GM19239 (cell line): ENCODE data around the gene FNDC4.
"Not testable (repeated sequence)": the region's sequence is repeated elsewhere in the genome, so short reads cannot be mapped to it uniquely, and the experiment has no call there.

Experiments
- DNase-seq: peaks from one replicate; pipeline ENCODE4 v3.0.0; 2011; ENCODE audit warnings: low spot score; ENCODE audit not compliant: insufficient read length
- FAIRE-seq: peaks from 2 replicates; lab custom pipeline; 2011; peaks lifted over from hg19 to GRCh38; lab: Jason Lieb, UNC

FNDC4 gene

GRCh38 chr2:27494944-27495554 lies at the start of gene FNDC4:
TSS of gene FNDC4 (minus strand) at chr2:27495200. CDS start at chr2:27494679, 521 bp downstream.
- DNase-seq (no peak), FAIRE-seq (no peak)

GRCh38 chr2:27544143-27544821 lies 49.3 kb upstream of the FNDC4 start:
- FAIRE-seq (no peak), DNase-seq (no peak)

GRCh38 chr2:27539649-27540048 lies 44.6 kb upstream of the FNDC4 start:
- not testable (repeated sequence) for DNase-seq, FAIRE-seq

GRCh38 chr2:27538839-27539450 lies 43.9 kb upstream of the FNDC4 start:
- FAIRE-seq = not testable (repeated sequence)

GRCh38 chr2:27537287-27537686 lies 42.3 kb upstream of the FNDC4 start:
- FAIRE-seq (no peak), DNase-seq (no peak)

More at GRCh38 chr2:27538839-27539450, 43.9 kb upstream of the FNDC4 start:
- DNase-seq = not testable (repeated sequence)

- no peak for FAIRE-seq
- DNase-seq = no peak
Measured at GRCh38 chr2:27531983-27532382, 37.0 kb upstream of the FNDC4 start.

GRCh38 chr2:27527182-27527581 lies 32.2 kb upstream of the FNDC4 start:
- no peak for FAIRE-seq

GRCh38 chr2:27522400-27522945 lies 27.5 kb upstream of the FNDC4 start:
- DNase-seq (no peak), FAIRE-seq (no peak)

More at GRCh38 chr2:27527182-27527581, 32.2 kb upstream of the FNDC4 start:
- DNase-seq = no peak

- FAIRE-seq (no peak), DNase-seq (no peak)
Measured at GRCh38 chr2:27520316-27520715, 25.3 kb upstream of the FNDC4 start.

GRCh38 chr2:27518782-27519113 lies 23.7 kb upstream of the FNDC4 start:
- no peak for DNase-seq
- FAIRE-seq = no peak

- FAIRE-seq = no peak
- DNase-seq = no peak
Measured at GRCh38 chr2:27518113-27518781, 23.2 kb upstream of the FNDC4 start.

- DNase-seq = no peak
- FAIRE-seq = no peak
Measured at GRCh38 chr2:27509326-27509725, 14.3 kb upstream of the FNDC4 start.

GRCh38 chr2:27507293-27507692 lies 12.3 kb upstream of the FNDC4 start:
- DNase-seq (no peak), FAIRE-seq (no peak)

- DNase-seq (no peak), FAIRE-seq (no peak)
Measured at GRCh38 chr2:27506587-27506986, 11.6 kb upstream of the FNDC4 start.

- no peak for DNase-seq
Measured at GRCh38 chr2:27502142-27502541, 7.1 kb upstream of the FNDC4 start.

GRCh38 chr2:27501042-27501441 lies 6.0 kb upstream of the FNDC4 start:
- DNase-seq (no peak), FAIRE-seq (no peak)

More at GRCh38 chr2:27502142-27502541, 7.1 kb upstream of the FNDC4 start:
- no peak for FAIRE-seq

GRCh38 chr2:27498975-27499374 lies 4.0 kb upstream of the FNDC4 start:
- DNase-seq (no peak), FAIRE-seq (no peak)

GRCh38 chr2:27497288-27497627 lies 2.3 kb upstream of the FNDC4 start:
- DNase-seq = no peak
- no peak for FAIRE-seq

- FAIRE-seq (no peak), DNase-seq (no peak)
Measured at GRCh38 chr2:27496357-27497287, 1.6 kb upstream of the FNDC4 start, which contains the start of gene GCKR. TSS of gene GCKR (plus strand) at chr2:27496839. CDS start at chr2:27496905, 66 bp downstream.
